Ureter (tissue), 1 donor: ENCODE results near the gene TRPC5OS. TPM values are rescaled to one million over a fixed set of nuclear protein-coding genes. Genes with fewer than 3 reads are reported as not detected.

Experiments used
- DNase-seq: peaks from one replicate; pipeline ENCODE4 v3.0.0-alpha.2; 2020; ENCODE audit warnings: low spot score
- total RNA-seq: library from RNA; stranded (reverse); gene quantifications from one replicate; pipeline ENCODE4 v1.2.4, GENCODE V29; 2023
- donor health status: DM: yes; HTN: yes; CAD: no.

TRPC5OS gene
- not detected for total RNA-seq

DNA sequence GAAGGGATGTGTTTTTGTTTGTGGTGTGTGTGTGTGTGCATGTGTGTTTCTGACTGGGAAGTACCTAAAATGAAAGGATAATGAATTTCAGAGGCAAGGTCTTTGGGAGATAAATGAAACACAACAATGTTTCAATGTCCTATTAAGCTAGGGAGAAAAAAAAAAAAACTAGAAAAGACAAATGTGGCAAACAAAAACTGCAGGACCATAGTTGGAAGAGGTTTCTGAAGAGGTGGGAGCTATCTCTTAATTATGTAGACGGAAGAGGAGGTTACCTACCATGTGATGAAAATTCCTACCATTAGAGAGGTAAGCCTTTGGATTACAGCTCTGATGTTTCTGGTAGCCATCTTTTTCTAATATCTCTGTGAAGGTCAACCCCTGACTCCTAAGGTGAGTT is at the start of gene TRPC5OS:
Gene TRPC5OS, plus strand, starts transcription at position 301 of the 400 bp plus-strand sequence. CDS start 25,669 bp downstream, outside the sequence.
- DNase-seq: no peak

GRCh38 chrX:111829345-111829744 is 46.6 kb upstream of the TRPC5OS start:
- no peak for DNase-seq

DNA sequence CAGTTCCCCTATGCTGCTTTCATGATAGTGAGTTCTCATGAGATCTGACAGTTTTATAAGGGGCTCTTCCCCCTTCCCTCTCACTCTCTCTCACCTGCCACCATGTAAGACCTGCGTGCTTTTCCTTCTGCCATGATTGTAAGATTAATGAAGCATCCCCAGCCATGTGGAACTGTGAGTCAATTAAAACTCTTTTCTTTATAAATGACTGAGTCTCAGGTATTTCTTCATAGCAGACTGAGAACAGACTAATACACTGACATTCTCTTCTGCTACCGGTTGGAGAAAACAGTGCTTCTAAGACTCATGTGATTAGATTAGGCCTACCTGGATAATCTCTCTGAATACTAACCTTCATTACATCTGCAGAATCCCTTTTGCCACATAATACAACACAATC is 45.4 kb upstream of the TRPC5OS start:
- no peak for DNase-seq

DNA sequence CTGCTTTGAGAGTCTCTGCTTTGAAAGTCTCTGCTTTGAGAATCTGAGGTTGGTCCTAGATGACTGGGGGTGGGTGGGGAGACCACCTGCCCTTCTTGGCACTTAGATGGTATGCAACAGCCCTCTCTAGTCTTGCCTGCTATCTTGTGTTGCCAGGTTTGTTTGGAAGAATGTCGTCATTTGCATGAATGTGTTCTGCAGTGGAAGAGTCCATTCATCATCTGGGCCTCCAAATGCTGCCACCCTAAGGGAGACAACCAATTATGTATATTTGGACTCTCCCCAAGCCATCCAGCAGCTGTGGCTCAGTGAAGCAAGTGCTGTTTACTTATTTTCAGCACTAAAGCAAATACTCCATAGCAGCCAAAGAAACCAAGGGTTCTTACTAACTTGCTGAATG is 44.6 kb upstream of the TRPC5OS start:
- no peak for DNase-seq

GRCh38 chrX:111837197-111837596 is 38.8 kb upstream of the TRPC5OS start:
- no peak for DNase-seq

DNA sequence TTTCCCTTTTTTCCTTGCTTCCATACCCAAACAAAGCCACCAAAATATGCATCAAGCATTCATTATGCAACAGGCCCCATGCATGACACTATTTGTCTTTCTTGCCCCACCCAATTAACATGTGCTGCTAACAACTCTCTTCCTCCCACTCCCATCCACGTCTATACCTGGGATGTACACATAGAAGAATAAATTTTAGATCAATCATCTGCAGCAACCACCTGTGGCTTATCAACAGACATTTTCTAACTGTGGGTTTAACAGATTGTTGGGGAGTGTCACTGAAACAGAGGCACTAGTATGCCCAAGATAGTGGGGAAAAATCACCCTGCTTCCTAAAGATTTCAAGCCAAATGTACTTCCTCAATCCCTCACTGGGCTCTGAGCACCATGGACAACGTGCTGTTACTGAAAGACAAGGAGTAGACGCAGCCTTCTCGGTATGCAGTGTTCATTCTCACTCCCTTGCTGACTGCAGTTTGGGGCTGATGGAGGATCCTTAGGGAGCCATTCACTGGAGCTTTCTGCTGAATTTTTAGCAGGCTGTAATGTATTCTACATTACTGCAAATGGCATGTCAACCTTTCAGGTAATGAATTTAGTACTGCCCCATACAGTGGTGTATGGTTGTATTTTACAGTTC is 28.4 kb upstream of the TRPC5OS start:
- no peak for DNase-seq

GRCh38 chrX:111848541-111848940 is 27.4 kb upstream of the TRPC5OS start:
- DNase-seq: no peak

DNA sequence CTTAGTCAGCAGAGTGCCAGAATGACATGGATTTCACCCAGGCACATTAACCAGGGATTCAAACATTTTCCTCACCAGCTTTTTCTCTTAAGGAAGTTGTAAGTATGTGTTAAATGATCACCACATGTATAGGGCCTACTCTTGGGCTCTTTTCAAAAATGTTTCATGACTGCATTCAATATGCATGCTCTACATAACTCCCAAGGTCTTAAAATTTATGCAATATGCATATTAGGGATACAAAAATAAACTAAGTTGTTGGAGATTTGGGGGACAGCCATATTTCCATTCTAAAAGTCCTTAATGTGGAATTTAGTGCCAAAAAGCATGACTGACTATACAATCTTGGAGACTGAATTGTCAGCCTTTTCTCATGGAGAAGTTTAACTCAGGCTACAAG is 25.0 kb upstream of the TRPC5OS start:
- no peak for DNase-seq

GRCh38 chrX:111854556-111855490 is 21.2 kb upstream of the TRPC5OS start:
- DNase-seq: no peak

- no peak for DNase-seq
These were observed 18.4 kb upstream of the TRPC5OS start for GRCh38 chrX:111857534-111858060.

DNA sequence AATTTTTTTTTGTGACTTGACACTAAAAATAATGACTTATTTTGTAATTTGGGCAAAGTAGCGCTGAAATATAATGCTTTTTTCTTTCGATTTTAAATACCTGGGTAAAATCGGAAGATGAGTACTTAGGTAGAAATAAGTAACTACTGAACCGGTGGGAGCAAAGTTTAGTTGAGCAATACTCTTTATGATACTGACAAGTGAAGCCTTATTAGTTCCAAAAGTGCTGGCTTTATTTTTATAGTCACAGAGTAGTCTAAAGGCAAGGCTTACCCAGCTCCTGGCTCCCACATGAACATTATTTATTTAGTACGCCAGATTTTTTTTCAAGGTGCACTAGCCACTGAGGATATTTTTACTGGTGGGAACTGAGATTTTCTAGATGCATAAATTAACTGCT is 14.4 kb upstream of the TRPC5OS start:
- DNase-seq: no peak

- DNase-seq: no peak
These were observed 8.7 kb upstream of the TRPC5OS start for GRCh38 chrX:111867236-111867635.

DNA sequence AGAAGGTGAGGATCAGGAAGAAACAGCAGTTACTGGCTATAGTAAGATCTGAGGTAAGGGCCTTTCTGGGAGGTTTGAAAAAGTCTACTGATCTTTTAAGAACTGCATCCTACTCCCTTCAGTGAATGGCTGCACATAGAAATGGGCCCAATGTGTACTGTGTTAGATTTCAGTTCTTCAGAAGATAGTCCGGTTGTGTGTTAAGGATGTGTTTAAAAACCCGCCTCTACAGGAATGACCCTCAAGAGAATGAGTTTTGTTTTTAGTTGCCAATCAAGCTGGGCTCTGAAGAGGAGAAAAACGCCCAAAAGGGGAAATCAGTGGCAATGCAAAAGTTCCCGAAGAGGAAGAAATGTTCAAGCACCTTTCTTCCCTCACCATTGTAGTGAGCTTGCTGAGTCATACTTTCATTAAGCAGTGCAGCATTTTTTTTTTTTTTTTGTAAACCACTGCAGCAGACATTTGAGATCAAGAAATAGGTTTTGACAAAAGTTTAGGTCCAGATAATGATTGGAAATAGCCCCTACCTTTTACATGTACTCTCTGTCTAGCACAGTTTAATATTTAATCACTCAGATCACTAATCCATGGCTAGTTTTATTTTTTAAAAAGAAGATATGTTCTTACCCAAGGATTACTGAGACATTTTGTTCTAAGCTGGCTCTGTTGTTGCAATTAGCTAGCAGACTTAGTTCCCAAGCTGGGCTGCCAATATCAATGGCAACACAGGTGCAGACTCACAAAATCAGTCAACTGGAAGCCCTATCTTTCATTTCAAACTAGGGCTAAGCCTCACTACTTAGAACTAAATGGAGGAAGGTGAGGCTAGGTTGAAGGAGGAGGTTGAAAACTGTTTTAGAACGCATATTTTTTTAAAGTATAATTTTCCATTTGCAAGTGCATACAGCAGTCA is 7.0 kb upstream of the TRPC5OS start:
- DNase-seq: no peak

DNA sequence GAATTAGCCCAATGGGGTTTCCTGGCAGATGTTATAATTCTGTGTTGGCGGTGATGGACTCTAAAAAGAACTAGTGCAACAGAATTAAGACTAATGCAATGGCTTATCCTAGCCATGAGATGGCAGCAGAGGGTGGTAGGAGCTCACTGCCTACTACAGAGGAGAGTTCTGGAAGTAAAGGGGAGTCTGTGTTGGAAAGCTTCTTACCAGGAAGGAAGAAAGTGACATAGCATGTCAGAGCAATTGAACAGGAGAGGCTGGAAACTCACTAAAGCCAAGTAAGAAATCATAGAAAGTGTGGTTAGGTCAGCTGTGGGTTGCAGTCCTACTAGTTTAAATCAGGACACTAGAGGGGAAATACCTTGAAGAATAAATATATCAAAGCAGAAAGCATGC is 6.3 kb upstream of the TRPC5OS start:
- peak; percentile 47 for DNase-seq

GRCh38 chrX:111874241-111874640 is 1.7 kb upstream of the TRPC5OS start:
- no peak for DNase-seq

GRCh38 chrX:111876646-111877045 is 665 bp downstream of the TRPC5OS start:
- DNase-seq: no peak

GRCh38 chrX:111877681-111878080 is 1.7 kb downstream of the TRPC5OS start:
- no peak for DNase-seq

DNA sequence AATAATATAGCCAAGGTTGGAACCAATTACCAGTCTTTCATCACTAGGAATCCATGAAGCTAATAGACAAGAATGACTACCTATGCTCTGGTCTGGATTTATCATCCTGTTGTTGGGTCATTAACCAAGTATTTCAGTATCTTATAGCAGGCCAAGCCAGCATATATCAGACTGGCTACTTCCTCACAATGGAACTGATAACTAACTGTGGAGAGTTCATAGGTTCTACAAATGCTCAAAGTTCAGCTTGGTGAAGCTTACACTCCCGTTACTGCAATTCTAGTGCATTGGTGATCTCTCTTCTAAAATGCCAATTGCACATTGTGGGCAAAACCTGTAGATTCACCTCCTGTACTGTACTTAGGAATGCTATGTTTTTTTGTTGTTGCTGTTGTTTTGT is 4.8 kb downstream of the TRPC5OS start:
- no peak for DNase-seq

DNA sequence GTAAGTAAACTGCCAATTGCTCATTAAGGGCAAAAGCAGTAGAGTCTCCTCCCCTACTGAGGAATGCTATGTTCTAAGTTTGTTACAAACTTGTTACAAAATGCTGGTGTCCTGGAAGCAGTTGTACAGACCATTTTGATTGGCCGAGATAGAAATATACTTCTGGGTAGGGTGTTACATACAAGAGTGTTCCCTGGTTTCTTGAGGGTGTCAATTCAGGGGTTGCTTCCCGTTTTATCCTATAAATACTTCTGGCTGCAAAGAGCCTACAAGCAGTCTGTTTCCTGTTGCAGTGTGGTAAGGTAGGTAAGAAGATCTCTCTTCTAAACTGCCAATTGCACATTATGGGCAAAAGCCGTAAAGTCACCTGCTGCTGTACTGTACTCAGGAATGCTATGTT is 5.7 kb downstream of the TRPC5OS start:
- DNase-seq: no peak

GRCh38 chrX:111886678-111887077 is 10.7 kb downstream of the TRPC5OS start:
- no peak for DNase-seq

DNA sequence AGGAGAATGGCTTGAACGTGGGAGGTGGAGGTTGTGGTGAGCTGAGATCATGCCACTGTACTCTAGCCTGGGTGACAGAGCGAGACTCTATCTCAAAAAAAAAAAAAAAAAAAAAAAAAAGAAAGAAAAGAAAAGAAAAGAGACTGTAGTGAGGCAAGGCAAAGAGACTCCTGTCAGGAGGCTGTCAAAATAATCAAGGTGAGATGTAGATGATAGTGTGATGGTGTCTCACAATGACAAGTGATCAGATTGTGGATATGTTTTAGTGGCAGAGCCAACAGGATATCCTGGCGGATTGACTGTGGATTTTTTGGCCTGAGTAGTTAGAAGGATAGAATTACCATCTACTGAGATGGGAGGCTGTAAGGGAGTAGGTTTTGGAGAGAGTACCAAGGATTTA is 12.6 kb downstream of the TRPC5OS start:
- DNase-seq: no peak

DNA sequence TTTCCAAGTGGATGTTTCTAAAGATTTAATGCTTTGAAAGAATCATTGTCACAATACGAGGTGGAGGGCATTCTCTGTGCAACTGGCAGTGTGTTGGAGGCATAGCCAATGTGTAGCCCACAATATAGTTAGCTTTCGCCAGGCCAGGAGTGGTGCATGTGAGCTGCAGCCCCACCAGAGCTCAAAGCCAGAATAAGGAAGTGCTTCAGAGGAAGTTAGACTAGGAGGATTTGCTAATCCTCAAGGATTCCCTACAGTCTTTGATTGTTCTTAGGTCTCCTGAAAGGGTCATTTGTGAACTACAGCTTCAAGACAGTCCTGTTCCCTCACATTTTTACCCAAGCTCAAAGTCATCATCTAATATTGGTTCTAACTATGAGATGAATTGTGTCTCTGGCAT is 16.4 kb downstream of the TRPC5OS start:
- no peak for DNase-seq
